Smooth muscle cell (in vitro differentiated cells): ENCODE results near the gene TPX2. TPM values are rescaled to one million over a fixed set of nuclear protein-coding genes. Genes with fewer than 3 reads are reported as not detected.
A peak's percentile ranks its signal among the peaks of the same experiment; 100 is the strongest.

ENCODE experiments used
- DNase-seq: peaks from one replicate; lab custom pipeline; 2025; ENCODE audit not compliant: unreplicated experiment; lab: John Stamatoyannopoulos, UW
- H2AFZ ChIP-seq: fragments of 200-600 bp; sonication (generic); 2 replicates; pipeline ENCODE4 v1.6.0; 2016; ENCODE audit warnings: antibody characterized with exemption, low read depth, mild to moderate bottlenecking
- H3F3A ChIP-seq: fragments of 200-600 bp; sonication (generic); 2 replicates; pipeline ENCODE4 v1.6.0; 2017; ENCODE audit warnings: antibody characterized with exemption, low read depth
- H3K27ac ChIP-seq: fragments of 200-600 bp; sonication (generic); 2 replicates; pipeline ENCODE4 v1.5.1; 2016; ENCODE audit warnings: low read depth, mild to moderate bottlenecking
- H3K27me3 ChIP-seq: fragments of 200-600 bp; sonication (generic); 2 replicates; pipeline ENCODE4 v1.6.1; 2016; ENCODE audit warnings: low read depth, mild to moderate bottlenecking
- H3K36me3 ChIP-seq: fragments of 200-600 bp; sonication (generic); 2 replicates; pipeline ENCODE4 v1.5.1; 2016; ENCODE audit warnings: low read depth
- H3K4me1 ChIP-seq: fragments of 200-600 bp; sonication (generic); 2 replicates; pipeline ENCODE4 v1.5.1; 2016; ENCODE audit warnings: low read depth
- H3K4me2 ChIP-seq: fragments of 200-600 bp; sonication (generic); 2 replicates; pipeline ENCODE4 v1.6.0; 2016; ENCODE audit warnings: mild to moderate bottlenecking
- H3K4me3 ChIP-seq: fragments of 200-600 bp; sonication (generic); 2 replicates; pipeline ENCODE4 v1.5.1; 2016; ENCODE audit warnings: mild to moderate bottlenecking
- H3K79me2 ChIP-seq: fragments of 200-600 bp; sonication (generic); 2 replicates; pipeline ENCODE4 v1.6.0; 2016; ENCODE audit warnings: low read depth, mild to moderate bottlenecking
- H3K9ac ChIP-seq: fragments of 200-600 bp; sonication (generic); 2 replicates; pipeline ENCODE4 v1.6.0; 2016; ENCODE audit warnings: low read depth
- H3K9me3 ChIP-seq: fragments of 200-600 bp; sonication (generic); replicated peaks from 2 replicates; pipeline ENCODE4 v1.5.1; 2016; ENCODE audit warnings: low read depth
- H4K20me1 ChIP-seq: fragments of 200-600 bp; sonication (generic); 2 replicates; pipeline ENCODE4 v1.6.0; 2016; ENCODE audit warnings: low read depth
- CTCF ChIP-seq: fragments of 200-600 bp; sonication (generic); IDR thresholded peaks from 2 replicates; pipeline ENCODE4 v1.5.1; 2017; ENCODE audit warnings: borderline replicate concordance, mild to moderate bottlenecking, antibody characterized with exemption; ENCODE audit not compliant: insufficient read depth, poor library complexity, severe bottlenecking
- WGBS: methylation state at CpG from one replicate; pipeline ENCODE4 v1.1.7; 2016; ENCODE audit warnings: low lambda C conversion rate; 5-methylcytosine and 5-hydroxymethylcytosine counted together
- polyA plus RNA-seq: library from polyadenylated mRNA; unstranded; fragments of >200 nt; fragmentation: Nextera tagmentation; extraction: Ambion mirVana; gene quantifications from 2 replicates; pipeline ENCODE4 v1.2.1, GENCODE V29; 2016
- total RNA-seq: library from RNA; depleted of rRNA; stranded (reverse); fragments of >200 nt; gene quantifications from 2 replicates; pipeline ENCODE4 v1.2.3, GENCODE V29; 2014

The TPX2 gene
- total and polyA plus RNA-seq, 2 experiments from 2014 or later: 21.7 to 24.5 TPM

- peak overlapping the region; percentile 1 for H2AFZ ChIP-seq
- peak overlapping the region; percentile 75 for H3K4me2 ChIP-seq
- H3K9ac ChIP-seq: peak overlapping the region; percentile 64
- H4K20me1 ChIP-seq: no peaks in the 10 kb centered on the region
- H3K27me3 ChIP-seq: no peaks in the 10 kb centered on the region
- no peaks in the 10 kb centered on the region for H3K9me3 ChIP-seq
- peak overlapping the region; percentile 82 for H3K27ac ChIP-seq
- no peak for TF ChIP-seq CTCF
- H3K4me3 ChIP-seq: peak overlapping the region; percentile 2
- no peak for DNase-seq
- peaks cover 69% of the 10 kb centered on the region for H3K79me2 ChIP-seq
- H3K4me1 ChIP-seq: peaks cover 31% of the 10 kb centered on the region
- no peaks in the 10 kb centered on the region for H3K36me3 ChIP-seq
- peaks cover 13% of the 10 kb centered on the region for H3F3A ChIP-seq
- 35% methylated on average over 9 of the region's 9 CpGs for WGBS
Measured at GRCh38 chr20:31713312-31714273, 25.5 kb upstream of the TPX2 start.

- Histone ChIP-seq H2AFZ (no peak overlapping the region), H3K27ac (peak overlapping the region; percentile 45), H3K9ac (no peak overlapping the region), H3K4me2 (no peak overlapping the region), H3K27me3 (no peaks in the 10 kb centered on the region), H3K4me3 (no peak overlapping the region), H3K79me2 (peaks cover 72% of the 10 kb centered on the region), H3K36me3 (no peaks in the 10 kb centered on the region), H3K4me1 (peaks cover 44% of the 10 kb centered on the region), H4K20me1 (no peaks in the 10 kb centered on the region), H3F3A (peaks cover 13% of the 10 kb centered on the region), H3K9me3 (no peaks in the 10 kb centered on the region)
- no peak for DNase-seq
- WGBS: 65% methylated on average over 3 of the region's 3 CpGs
- no peak for TF ChIP-seq CTCF
Measured at GRCh38 chr20:31715766-31716165, 23.3 kb upstream of the TPX2 start.

GRCh38 chr20:31716351-31716750, 22.7 kb upstream of the TPX2 start:
- TF ChIP-seq CTCF: no peak
- no peak overlapping the region for H3K4me3 ChIP-seq

More at GRCh38 chr20:31716351-31716750, 22.7 kb upstream of the TPX2 start:
- Histone ChIP-seq H3K27ac (peak overlapping the region; percentile 45), H3K36me3 (no peaks in the 10 kb centered on the region), H3K4me2 (no peak overlapping the region), H3K79me2 (peaks cover 78% of the 10 kb centered on the region), H3F3A (peaks cover 13% of the 10 kb centered on the region), H2AFZ (no peak overlapping the region), H4K20me1 (no peaks in the 10 kb centered on the region), H3K9ac (no peak overlapping the region), H3K4me1 (peaks cover 49% of the 10 kb centered on the region), H3K9me3 (no peaks in the 10 kb centered on the region), H3K27me3 (no peaks in the 10 kb centered on the region)
- 81% methylated on average over 1 of the region's 1 CpG for WGBS
- DNase-seq: no peak
